Measurements from ENCODE around the gene PACRG. TPM values are rescaled to one million over a fixed set of nuclear protein-coding genes. Genes with fewer than 3 reads are reported as not detected.

The PACRG gene
- total RNA-seq, 2 experiments from 2014 or later = 0.66 to 0.81 TPM

GRCh38 chr6:163321717-163322116 lies 593.9 kb downstream of the PACRG start:
- TF ChIP-seq CTCF (IDR thresholded peaks at IDR 0.05) = no peak
- H3K27me3 Mint-ChIP-seq = peaks cover 19% of the 10 kb centered on the region
- ChIA-PET CTCF (no interaction called here), POLR2A (no interaction called here)
- no peak overlapping the region for H3K4me3 Mint-ChIP-seq
- Histone ChIP-seq H3K4me1 (ENCODE audit: insufficient read depth, low read length) (peaks cover 2% of the 10 kb centered on the region), H3K4me3 (ENCODE audit: low read length) (no peak overlapping the region), H3K9me3 (ENCODE audit: control insufficient read depth in 1 of 2, insufficient read depth in 1 of 2, low read length in 2 of 2) (no peaks in the 10 kb centered on the region), H3K27ac (ENCODE audit: low read depth in 1 of 2, low read length in 2 of 2) (no peak overlapping the region), H3K27me3 (ENCODE audit: control insufficient read depth in 1 of 2, insufficient read depth in 2 of 2, low read length in 2 of 2) (peaks cover 0 to 11% of the 10 kb centered on the region in 2 experiments), H3K36me3 (ENCODE audit: insufficient read depth, low read length) (no peaks in the 10 kb centered on the region)
- no peaks in the 10 kb centered on the region for H3K9me3 Mint-ChIP-seq
- intact Hi-C loops (cut with DNase I, micrococcal nuclease) = no loop called here
- no peaks in the 10 kb centered on the region for H3K4me1 Mint-ChIP-seq (ENCODE audit: low read depth)
- ATAC-seq (ENCODE audit: poor library complexity) (no peak), DNase-seq (no peak)
- no peaks in the 10 kb centered on the region for H3K36me3 Mint-ChIP-seq (ENCODE audit: low read depth)
- H3K27ac Mint-ChIP-seq = no peak overlapping the region

- Histone ChIP-seq H3K36me3 (ENCODE audit: insufficient read depth, low read length) (no peaks in the 10 kb centered on the region), H3K4me1 (ENCODE audit: insufficient read depth, low read length) (peaks cover 2% of the 10 kb centered on the region), H3K4me3 (ENCODE audit: low read length) (no peak overlapping the region), H3K9me3 (ENCODE audit: control insufficient read depth in 1 of 2, insufficient read depth in 1 of 2, low read length in 2 of 2) (peaks cover 0 to 8% of the 10 kb centered on the region in 2 experiments), H3K27me3 (ENCODE audit: control insufficient read depth in 1 of 2, insufficient read depth in 2 of 2, low read length in 2 of 2) (peaks cover 0 to 10% of the 10 kb centered on the region in 2 experiments), H3K27ac (ENCODE audit: low read depth in 1 of 2, low read length in 2 of 2) (no peak overlapping the region)
- no peak overlapping the region for H3K27ac Mint-ChIP-seq
- POLR2A ChIA-PET = no interaction called here
- DNase-seq (no peak), ATAC-seq (ENCODE audit: poor library complexity) (no peak)
- no peak for TF ChIP-seq CTCF (IDR thresholded peaks at IDR 0.05)
- H3K36me3 Mint-ChIP-seq (ENCODE audit: low read depth) = no peaks in the 10 kb centered on the region
- CTCF ChIA-PET = no interaction called here
- H3K4me1 Mint-ChIP-seq (ENCODE audit: low read depth) = no peaks in the 10 kb centered on the region
- no peaks in the 10 kb centered on the region for H3K9me3 Mint-ChIP-seq
- H3K27me3 Mint-ChIP-seq = peaks cover 12% of the 10 kb centered on the region
- intact Hi-C loops (cut with DNase I, micrococcal nuclease) = no loop called here
- no peak overlapping the region for H3K4me3 Mint-ChIP-seq
Measured at GRCh38 chr6:163323274-163323673, 595.5 kb downstream of the PACRG start.

GRCh38 chr6:163323705-163324104 lies 595.9 kb downstream of the PACRG start:
- no peaks in the 10 kb centered on the region for H3K4me1 Mint-ChIP-seq (ENCODE audit: low read depth)
- no peak overlapping the region for H3K4me3 Mint-ChIP-seq
- TF ChIP-seq CTCF (IDR thresholded peaks at IDR 0.05) = no peak
- ChIA-PET POLR2A (no interaction called here), CTCF (no interaction called here)
- Histone ChIP-seq H3K36me3 (ENCODE audit: insufficient read depth, low read length) (no peaks in the 10 kb centered on the region), H3K27ac (ENCODE audit: low read depth in 1 of 2, low read length in 2 of 2) (no peak overlapping the region), H3K27me3 (ENCODE audit: control insufficient read depth in 1 of 2, insufficient read depth in 2 of 2, low read length in 2 of 2) (peaks cover 0 to 8% of the 10 kb centered on the region in 2 experiments), H3K4me1 (ENCODE audit: insufficient read depth, low read length) (peaks cover 2% of the 10 kb centered on the region), H3K9me3 (ENCODE audit: control insufficient read depth in 1 of 2, insufficient read depth in 1 of 2, low read length in 2 of 2) (peaks cover 0 to 8% of the 10 kb centered on the region in 2 experiments), H3K4me3 (ENCODE audit: low read length) (no peak overlapping the region)
- H3K27ac Mint-ChIP-seq = no peak overlapping the region
- no peak for DNase-seq
- intact Hi-C loops (cut with DNase I, micrococcal nuclease) = no loop called here
- no peaks in the 10 kb centered on the region for H3K36me3 Mint-ChIP-seq (ENCODE audit: low read depth)
- peaks cover 11% of the 10 kb centered on the region for H3K27me3 Mint-ChIP-seq
- H3K9me3 Mint-ChIP-seq = no peaks in the 10 kb centered on the region
- ATAC-seq (ENCODE audit: poor library complexity) = no peak
